Testis (tissue), 2 donors: ENCODE measurements around the gene ADAMTS7.

Experiments used
- CTCF ChIP-seq, 3 experiments: fragments of 450-650 bp in 2 of 3; fragments of 200-600 bp in 1 of 3; sonication (generic) in 1 of 3; IDR thresholded peaks; one replicate each; pipeline ENCODE4 v1.5.1; 2016 to 2019; ENCODE audit warnings: antibody characterized with exemption in 3 of 3, mild to moderate bottlenecking in 2 of 3, moderate library complexity in 1 of 3
- POLR2A ChIP-seq: fragments of 450-650 bp; IDR thresholded peaks from one replicate; pipeline ENCODE4 v1.6.1; 2017; ENCODE audit warnings: antibody characterized with exemption, mild to moderate bottlenecking, moderate library complexity

GRCh38 chr15:78853500-78853899, 42.2 kb upstream of the ADAMTS7 start:
- TF ChIP-seq CTCF (IDR thresholded peaks at IDR 0.05) (no peak), POLR2A (no peak)
